Activated CD4-positive, alpha-beta T cell treated with anti-CD3 and anti-CD28 coated beads, Interleukin-10, Interleukin-2, amounts not matched to agents 100 ng/mL and 50 ng/mL, durations not matched to agents 16 hours and 8 hours (primary cell): Measurements from ENCODE around the gene ANKRD39.
A peak's percentile ranks its signal among the peaks of the same experiment; 100 is the strongest.
"Not testable (repeated sequence)": the region's sequence is repeated elsewhere in the genome, so short reads cannot be mapped to it uniquely, and the experiment has no call there.

Experiments used
- DNase-seq: peaks from one replicate; pipeline ENCODE4 v3.0.0-alpha.2; 2020

Gene ANKRD39

DNA sequence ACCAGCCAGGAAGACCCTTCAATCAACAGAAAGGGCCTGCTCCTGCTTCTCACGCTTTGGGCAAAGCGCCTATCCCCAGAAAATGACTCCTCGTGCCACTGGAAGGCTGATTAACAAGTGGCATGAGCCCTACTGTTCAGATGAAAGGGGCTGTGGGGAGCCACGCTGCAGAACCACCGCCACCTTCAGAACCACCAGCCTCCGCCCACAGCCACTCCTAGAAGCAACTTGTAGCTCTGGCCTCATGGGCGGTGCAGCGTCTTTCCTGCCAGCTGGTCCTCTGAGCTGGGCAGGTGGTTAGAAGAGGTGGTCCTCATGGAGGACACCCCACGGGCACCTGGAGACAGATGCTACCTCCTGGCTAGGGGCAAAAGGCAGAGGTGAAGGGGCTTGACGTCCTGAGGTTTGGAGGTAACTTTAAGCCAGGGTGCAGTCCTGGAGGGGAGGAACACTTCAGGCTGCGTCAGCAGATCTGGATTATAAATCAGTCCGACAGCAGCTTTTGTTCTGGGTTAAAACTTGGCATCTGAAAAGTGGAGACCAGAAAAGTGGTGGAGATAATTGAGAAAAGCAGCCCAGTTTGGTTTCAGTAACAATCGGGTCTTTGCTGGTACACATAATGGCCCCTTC is 12.9 kb upstream of the ANKRD39 start:
- peak; percentile 43 for DNase-seq

DNA sequence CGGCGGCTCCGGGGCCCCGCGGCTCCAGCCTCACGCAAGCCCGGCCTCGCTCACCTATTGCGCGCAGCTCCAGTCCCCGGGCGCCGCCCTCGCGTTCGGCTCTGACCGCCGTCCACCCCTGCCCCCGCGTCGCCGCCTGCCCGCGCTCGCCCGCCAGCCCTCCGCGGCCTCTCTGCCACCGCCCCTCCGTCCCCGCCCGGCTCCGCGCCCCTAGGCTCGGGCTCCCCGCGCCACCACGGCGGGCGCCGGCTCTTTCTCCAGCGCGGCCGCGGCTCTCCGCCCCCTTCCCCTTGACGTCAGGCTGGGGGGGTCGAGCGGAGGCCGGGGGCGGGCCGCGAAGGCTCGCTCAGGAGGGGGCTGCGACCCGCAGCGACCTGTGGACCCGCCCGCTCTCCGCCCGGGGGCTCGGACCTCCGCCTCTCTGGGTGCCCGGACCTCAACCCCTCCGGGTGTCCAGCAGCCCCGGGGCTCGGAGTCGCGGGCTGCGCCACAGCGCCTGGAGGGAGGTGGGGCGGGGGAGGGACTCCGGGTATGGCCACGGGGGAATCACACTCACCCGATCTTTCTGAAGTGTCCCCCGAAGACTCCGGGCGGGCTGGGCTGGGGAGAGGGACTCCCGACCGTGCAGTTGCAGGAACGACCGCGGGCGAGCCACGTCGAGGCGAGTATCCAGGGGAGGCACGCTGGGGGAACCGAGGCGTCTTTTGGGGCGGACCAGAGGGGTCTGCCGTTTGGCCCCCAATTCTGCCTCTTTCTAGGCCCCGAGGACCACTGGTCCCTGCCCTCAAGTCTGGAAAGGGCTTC is 12.2 kb upstream of the ANKRD39 start, which contains the start of gene SEMA4C:
SEMA4C (minus strand) TSS at position 259 of the 804 bp plus-strand sequence. CDS start 2,194 bp downstream, outside the sequence.
- peak; percentile 24 for DNase-seq

DNA sequence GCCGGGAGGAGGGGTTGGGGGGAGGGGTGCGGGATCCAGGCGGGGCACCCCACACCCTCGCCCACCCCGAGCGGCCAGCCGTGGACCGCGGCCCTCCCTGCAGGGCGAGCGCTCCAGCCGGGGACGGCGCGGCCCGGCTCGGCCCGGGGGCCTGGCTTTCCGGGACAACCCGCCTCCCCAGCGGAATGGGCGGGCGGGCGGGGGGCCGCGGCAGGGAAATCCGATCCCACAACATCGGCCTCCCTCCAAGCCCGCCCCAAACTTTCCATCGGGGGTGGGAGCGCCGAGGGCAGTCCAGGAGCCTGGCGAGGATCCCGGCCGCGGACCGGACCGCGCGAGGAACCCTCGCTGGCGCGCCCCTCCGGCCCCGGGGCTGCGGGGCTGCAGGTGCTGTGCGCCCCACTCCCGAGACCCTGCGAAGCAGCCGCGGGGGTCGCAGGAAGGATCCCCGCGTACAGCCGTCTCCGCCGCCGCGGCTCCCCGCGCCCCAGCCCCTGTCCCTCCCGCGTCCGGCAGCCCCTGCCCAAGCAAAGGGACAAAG is 11.5 kb upstream of the ANKRD39 start:
- DNase-seq = no peak

DNA sequence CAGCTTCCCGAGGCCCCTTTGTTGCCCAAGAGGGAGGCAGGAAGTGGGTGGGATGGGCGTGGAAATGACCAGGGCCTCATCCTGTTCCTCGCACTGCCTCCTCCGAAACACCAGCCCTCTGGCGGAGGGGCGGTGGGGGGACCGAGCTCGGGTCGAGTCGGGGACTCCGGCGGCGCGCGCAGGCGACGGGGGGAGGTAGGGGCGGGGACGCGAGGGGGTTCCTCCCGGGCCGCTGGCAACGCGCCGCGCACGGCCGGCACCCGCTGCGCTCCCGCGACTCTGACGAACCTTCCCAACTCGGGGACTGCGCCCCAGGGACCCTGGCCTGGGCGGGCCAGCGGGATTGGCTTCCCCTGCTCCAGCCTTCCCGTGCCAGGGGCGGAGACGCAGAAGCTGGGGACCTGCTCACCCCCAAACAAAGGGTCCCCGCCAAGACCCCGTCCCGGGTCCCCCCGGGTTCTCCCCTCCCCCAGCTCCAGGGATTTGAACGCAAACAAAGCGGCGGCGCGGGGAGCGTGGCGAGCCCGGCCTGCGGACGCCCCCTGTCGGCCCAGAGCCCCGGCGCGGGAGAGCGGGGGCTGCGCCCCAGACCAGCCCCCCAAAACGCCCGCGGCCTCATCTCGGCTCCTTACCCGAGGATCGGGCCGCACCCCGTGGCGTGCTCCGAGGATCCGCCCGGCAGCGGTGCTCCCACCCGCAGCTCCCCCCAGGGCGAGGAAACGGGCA is 10.9 kb upstream of the ANKRD39 start:
- DNase-seq = peak; percentile 76

DNA sequence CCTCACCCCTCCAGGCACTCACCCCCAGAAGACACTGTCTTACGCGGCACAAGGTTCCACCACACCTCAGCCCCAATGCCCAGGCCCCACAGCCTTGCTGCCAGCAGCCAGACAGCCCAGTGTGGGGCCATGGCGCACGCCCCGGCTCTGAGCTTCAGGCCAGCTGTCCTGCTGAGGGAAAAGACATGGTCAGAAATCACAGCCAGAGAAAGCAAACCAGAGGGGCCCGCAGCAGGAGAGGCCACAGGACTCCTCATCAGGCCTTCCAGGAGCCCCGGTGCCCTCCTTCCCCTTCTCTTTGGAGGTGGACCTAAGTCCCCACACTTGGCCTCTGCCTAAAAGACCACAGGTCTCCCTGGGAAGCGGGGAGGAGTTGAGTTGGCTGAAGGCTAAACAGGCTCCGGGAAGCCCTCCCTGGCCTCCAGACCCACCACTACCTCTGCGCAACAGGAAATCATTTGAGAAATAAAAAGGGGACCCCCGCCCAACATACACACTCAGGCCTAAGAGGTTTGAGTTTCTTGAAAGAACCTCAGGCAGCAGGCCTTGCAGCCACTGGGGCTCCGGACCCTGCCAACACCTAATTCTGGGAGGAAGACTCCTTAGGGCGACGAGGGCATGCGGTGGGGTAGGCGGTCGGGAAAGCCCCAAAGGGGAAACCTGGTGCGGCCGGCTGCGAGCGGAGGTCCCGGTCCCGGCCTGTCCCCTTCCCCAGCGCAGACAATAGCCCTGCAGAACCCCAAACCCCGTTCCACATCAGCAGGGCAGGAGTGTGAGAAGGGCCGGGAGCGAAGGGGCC is 10.1 kb upstream of the ANKRD39 start:
- no peak for DNase-seq

DNA sequence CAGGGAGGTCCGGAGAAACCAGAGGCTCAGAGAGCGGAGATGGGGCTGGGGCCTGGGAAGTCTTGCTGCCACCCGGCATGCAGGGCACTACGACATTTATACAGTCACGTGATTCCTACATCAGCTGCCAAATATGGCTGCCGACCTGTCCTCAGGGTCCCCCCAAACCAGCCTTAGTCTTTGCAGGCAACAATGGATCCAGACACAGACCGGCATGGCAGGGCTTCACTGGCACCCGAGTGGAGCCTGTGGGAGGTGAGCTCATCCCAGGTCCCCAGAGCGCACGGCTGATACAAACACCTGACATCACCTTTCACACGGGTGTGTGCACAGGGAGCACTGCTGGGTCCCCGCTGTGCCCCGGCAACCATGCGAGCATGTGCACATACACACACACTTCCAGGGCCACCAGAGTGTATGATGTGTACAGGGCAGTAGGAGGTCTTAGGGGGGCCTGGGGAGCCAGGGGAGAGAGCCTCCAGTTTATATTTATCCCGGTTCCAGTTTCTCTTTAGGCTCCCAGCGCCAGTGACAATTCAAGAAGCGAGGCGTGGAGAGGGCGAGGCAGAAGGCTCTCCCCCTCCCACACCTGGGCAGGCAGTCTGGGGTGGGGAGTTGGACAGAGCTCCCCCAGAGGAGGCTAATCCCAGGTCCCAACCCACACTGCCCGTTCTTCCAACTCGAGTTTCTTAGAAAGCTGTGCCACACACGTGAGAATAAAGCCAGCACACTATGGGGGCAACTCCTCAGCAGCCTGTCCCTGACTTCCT is 9.4 kb upstream of the ANKRD39 start:
- peak; percentile 16 for DNase-seq

DNA sequence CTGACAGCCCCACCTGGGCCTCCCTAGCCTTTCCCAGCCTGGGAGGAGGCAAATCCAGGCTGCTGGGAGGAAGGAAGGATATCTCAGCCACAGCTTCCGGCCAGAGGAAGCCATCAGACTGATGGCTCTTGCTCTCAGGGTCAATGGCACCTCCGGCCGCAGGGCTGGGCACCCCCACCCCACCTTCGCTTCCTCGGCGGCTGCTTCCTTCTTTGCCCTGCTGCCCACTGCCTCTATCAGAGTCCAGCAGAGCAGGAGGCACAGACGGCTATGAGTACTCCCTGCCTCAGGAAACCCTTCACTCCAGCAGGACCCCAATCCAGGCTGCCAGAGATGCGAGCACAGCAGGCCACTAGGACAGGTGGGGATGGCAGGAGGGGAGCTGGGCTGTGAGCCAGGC is 8.8 kb upstream of the ANKRD39 start:
- no peak for DNase-seq

DNA sequence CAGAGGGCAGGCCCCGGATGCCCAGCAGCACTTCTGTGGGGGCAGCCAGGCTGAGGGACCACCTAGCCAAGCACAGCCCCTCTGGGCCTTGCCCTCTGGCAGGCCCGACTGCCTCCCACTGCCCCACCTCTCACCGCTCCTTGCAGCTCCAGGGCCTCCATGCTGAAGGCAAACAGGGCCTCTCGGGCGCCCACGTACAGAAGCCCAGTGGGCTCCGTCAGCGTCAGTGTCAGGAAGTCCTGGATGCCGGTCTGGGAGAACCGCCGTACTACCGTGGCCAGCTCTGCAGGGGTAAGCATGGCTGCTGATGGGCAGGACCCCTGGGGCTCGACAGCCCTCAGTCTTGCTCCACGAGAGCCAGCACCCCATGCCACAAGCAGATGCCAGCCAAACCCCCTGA is 8.3 kb upstream of the ANKRD39 start:
- DNase-seq = no peak

DNA sequence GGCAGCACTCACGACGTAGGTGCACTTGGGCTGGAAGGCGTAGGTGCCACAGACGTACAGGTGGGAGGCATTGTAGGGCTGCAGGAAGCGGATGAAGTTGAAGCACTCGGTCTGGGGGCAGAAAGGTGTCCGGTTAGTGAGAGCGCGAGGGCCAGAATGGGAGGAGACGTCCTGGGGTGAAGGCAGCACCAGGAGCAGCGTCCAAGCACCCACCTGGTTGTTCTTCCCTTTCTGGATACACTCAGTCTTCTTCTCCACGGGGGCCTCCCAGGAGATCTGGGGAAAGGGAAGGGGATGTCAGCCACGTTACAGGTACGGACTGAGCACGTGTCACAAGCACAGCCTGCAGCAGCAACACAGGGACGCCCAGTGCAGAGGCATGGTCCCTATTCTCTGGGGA is 7.8 kb upstream of the ANKRD39 start:
- no peak for DNase-seq

DNA sequence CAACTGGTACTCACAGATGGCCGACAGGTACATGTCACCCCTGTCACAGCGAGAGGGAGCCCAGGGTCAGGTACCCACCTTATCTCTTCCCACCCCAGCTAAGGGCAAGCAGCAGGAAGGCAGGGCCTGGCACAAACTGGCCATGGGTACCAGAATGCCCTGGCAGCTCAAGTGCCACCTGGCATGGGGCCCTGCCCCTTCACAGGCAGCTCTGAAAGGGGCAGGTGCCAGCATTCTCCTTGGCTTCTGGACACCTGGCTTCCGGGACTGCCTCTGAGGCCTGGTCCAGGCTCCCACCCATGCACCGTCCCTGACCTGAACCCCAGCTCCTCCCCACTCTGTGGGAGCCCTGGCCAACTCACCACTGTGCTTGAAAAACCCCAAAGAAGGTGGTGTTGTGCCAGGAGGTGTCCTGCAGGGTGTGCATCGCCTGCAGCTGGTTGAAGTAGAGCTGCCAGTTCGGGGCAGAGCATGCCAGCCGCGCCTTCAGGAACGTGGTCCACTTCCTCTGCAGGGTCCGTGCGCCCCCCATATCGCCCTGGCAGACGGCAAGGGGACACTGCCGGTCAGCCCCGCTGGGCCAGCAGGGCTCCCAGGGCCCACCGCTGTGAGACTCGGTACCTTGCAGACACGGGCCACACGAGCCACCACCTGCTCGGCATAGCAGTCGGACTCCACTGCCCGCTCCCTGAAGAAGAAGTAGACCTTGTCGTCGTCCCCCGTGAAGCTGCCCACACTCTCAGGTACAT is 6.7 kb upstream of the ANKRD39 start:
- DNase-seq = no peak

DNA sequence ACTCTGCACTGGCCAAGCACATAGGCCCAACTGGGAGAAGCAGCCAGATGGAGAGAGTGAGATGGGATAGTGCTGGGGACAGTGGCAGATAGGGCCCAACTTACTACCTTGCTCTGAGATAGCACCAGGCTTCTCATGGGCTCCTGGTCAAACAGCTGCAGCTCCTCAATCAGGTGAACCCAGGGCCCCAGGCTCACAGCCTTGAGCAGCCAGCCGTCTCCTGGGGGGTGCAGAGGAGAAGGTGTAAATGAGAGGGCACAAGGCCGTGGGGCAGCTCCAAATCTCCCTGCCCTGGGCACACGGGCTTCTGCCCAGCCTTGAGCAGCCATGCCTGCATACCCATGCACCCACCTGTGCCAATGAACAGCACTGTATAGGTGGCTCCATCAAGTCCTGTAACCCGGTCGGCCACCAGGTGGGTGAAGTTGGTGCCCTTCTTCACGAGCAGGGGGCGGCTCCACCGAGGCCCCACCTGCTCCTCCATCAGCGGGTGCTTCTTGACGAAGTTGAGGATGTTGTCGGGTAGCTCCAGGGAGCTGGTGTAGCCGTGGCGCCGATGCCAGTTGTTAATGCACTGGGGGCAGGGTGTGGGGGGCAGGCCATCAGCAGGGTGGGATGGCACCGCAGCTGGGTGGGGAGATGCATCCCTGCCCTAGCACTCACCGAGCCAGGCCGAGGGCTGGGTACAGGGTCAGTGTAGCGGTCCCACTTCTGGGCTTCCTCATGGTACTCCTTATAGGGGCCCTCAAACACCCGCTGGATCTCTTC is 5.9 kb upstream of the ANKRD39 start:
- no peak for DNase-seq

DNA sequence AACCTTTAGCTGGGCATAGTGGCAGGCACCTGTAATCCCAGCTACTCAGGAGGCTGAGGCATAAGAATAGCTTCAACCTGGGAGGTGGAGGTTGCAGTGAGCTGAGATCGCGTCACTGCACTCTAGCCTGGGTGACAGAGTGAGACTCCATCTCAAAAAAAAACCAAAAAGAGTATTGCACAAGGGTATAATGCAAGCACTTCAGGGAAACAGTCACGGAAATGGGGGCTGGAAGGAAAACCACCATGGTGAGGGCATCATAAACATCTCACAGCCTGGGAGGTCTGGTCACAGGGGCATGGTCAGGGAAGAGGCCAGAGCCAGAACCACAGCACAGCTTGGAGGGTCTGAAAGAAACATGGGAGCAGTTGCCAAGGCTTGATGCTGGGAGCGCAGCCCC is 5.2 kb upstream of the ANKRD39 start:
- DNase-seq = not testable (repeated sequence)

DNA sequence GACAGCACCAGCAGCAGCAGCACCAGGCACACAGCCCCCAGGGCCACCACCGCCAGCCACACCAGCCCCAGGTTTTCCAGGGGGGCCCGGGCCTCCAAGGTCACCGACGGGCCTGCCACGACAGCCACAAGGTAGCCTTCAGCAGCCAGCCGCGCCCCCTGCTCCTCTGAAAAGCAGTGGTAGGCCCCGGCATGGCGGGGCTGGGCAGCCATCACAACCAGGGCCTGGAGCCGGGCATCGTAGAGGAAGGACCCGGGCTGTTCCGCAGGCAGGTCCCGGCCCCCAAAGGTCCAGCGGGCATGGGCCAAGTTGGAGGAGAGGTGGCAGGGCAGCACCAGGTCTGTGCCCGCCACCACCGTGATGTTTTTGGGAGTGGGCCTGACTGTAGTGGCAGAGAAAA is 3.3 kb upstream of the ANKRD39 start:
- DNase-seq = no peak

DNA sequence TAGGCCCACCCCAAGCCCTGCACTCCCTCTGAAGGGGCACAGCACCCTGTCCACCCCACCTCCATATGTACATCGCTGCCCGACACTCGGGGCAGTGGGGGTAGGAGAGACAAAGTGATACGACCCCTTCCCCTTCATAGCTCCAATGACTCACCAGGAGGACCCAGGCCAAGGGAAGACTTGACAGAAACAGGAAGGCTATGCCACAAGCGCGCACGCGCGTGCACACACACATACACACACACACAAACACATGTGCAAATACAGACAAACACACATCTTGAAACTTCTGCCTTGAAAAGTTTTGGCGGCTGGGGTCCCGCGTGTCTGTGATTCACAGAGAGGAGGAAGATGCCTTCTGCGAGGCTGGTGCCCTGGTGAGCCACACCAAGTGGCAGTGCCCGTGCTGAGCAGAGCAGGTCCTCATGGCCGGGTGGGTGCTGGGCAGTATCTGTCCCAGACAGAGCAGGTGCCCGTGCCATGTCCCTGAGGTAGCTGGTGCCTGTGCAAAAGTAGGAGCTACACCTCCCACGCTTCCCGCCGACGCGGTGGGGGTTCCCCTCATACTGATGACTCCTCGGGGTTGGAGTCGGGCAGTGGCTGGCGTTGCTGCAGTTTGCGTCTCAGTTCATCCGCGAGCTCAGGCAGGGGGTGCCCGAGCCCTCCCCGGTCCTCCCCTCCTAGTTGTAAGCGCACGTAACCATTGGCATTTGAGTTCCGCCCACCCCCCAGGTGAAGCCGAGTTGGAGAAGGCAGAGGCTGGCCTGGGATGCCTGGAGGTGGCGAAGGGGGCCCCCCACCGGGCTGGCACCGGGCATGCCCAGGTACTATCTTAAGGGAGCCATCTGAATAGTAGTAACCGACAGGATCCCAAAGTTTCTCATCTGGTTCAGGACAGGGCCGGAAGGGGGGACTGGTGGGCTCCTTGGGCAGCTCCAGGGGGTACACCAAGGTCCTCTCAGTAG is 2.5 kb upstream of the ANKRD39 start:
- peak; percentile 23 for DNase-seq

DNA sequence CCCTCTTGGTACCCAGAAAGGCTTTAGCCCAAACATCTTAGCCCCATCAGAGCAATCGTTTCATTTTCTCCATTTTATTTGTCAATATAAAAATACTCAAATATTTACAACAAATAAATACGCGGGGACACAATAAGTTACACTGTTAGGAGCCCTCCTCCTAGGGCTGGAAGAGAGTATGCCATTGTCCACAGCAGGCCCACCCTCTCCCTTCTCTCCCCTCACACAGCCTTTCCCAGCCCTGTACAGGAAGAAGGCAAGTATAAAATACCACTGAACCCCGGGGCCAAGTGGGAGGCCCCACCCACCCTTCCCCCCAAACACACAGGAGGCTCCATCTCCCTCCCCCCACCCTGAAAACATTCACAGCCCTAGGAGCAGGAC is 1.9 kb upstream of the ANKRD39 start:
- no peak for DNase-seq

DNA sequence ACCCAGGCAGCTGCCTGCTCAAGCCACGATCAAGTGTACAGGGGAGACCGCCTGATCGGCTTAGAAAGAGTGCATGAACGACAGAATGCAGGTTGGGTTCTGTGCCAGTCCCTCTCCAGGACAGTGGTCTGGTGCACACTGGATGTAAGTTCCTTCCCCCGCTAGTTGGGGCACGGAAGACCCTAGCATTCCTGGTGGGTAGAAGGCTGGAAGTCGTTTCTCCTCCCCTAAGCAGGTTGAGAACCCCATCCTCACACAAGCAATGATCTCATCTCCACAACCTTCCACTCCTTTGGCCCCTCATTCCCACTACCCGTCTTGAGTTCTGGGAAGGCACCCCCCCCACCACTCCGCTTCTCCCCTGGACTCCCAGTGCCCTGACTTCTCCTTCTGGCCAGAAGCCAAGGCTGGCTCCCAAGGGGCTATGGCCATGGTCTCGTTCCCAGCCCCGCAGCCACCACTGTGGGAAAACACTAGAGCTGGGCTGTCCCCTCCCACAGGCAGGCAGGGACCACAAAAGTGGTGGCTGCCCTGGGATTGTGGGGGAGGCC is 1.4 kb upstream of the ANKRD39 start:
- no peak for DNase-seq

DNA sequence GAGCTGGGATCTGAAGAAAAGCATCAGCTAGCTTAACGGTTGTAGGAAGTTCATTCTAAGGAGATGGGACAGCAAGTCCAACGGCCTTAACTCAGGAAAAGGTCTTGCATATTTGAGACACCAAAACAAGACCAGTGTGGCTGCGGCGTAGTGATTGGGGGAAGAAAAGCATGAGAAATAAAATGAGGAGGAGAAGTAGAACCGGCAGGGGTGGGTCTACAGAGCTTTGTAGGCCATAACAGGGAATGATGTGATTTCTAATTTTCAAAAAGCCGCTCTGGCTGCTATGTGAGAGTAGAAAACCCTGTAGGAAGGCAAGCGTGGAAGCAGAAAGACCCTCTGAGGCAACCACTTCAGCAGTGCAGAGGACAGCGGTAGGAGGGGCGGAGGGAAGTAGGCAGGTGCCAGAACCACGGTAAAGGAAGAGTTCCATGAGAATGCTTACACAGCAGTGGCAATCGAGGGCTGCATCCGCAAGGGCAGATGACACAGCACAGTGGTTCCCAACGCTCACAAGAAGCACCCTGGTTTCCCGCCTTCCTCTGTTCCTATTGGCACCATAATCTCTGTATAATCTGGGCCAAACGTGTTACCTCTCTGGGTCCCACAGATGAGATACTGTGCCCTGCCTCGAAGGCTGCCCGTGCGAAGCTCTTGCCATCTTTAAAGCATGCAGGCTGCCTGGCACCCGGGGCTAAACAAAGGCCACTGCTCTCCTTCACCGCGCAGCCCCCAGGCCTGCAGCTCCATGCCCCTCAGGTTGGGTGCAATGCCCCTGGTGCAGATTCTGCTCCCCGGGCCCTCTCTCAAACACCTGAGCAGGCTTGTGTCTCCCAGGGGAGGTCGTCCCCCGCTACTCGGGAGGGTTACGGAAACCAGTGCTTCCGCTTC is 795 bp downstream of the ANKRD39 start:
- DNase-seq = peak; percentile 69

DNA sequence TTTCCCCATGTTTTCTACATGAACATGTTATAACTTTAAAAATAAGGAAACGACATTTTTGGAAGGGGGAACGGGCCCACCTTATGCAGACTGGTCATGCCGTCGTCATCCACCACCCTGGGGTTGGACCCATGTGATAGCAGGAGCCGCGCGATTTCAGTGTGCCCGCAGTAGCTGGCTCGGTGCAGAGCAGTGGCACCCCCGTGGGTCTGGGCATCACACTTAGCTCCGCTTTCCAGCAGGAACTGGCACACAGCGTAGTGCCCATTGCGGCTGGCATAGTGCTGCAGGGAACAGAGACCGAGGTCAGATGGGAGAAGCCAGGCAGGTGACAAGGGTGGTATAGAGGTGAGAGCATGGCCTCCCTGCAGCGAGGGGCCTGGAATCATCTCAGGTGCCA is 4.5 kb downstream of the ANKRD39 start:
- DNase-seq = no peak
